T-cell (primary cell): ENCODE data around the gene NPAS3. TPM values are rescaled to one million over a fixed set of nuclear protein-coding genes. Genes with fewer than 3 reads are reported as not detected.

Experiments used
- ATAC-seq, 4 experiments: fragments of 200-7000 bp in 3 of 4; fragments of 150-1000 bp in 1 of 4; cut with Tn5 transposase; replicated peaks in 1 of 4; 1 replicate in 3 of 4; 2 replicates in 1 of 4; pipeline ENCODE4 v1.10.0; 2021; ENCODE audit warnings: moderate library complexity in 3 of 4, mild to moderate bottlenecking in 2 of 4, moderate number of reproducible peaks in 1 of 4
- CTCF ChIA-PET, 2 donors: fragments of 300-600 bp; sonication (Branson Sonifier 250); formaldehyde crosslinking; loops; one replicate each; lab custom pipeline; 2022; ENCODE audit warnings: antibody characterized with exemption in 2 of 2; lab: Charles Lee
- POLR2A ChIA-PET, 2 donors: fragments of 300-600 bp; sonication (Branson Sonifier 250); formaldehyde crosslinking; loops; one replicate each; lab custom pipeline; 2022; ENCODE audit warnings: antibody characterized with exemption in 2 of 2; lab: Charles Lee
- DNase-seq, 35 experiments: peaks; one replicate each; pipeline versions ENCODE4 v3.0.0 to v3.0.0-alpha.2; 2013 to 2023
- H3K27ac ChIP-seq: one replicate; pipeline ENCODE4 v1.5.1; 2013; ENCODE audit warnings: low read length
- H3K27me3 ChIP-seq, 2 experiments: replicated peaks in 1 of 2; 1 replicate in 1 of 2; 2 replicates in 1 of 2; pipeline versions ENCODE4 v1.6.1 to v1.7.0; 2013; ENCODE audit warnings: low read length in 1 of 2, mixed read lengths in 1 of 2; ENCODE audit not compliant: control insufficient read depth in 2 of 2, insufficient read depth in 2 of 2; ENCODE audit errors: extremely low read depth in 1 of 2
- H3K36me3 ChIP-seq, 2 donors: 1 replicate in 1 of 2; 2 replicates in 1 of 2; pipeline versions ENCODE4 v1.6.1 to v1.7.0; 2013; ENCODE audit warnings: low read length in 1 of 2; ENCODE audit not compliant: control insufficient read depth in 2 of 2, insufficient read depth in 1 of 2; ENCODE audit errors: extremely low read depth in 1 of 2
- H3K4me1 ChIP-seq, 2 experiments: 1 replicate in 1 of 2; 2 replicates in 1 of 2; pipeline versions ENCODE4 v1.6.1 to v1.7.0; 2013; ENCODE audit warnings: low read length in 2 of 2, mixed read lengths in 1 of 2; ENCODE audit not compliant: insufficient read depth in 2 of 2, control insufficient read depth in 1 of 2; ENCODE audit errors: extremely low read depth in 1 of 2
- H3K4me3 ChIP-seq, 2 donors: 1 replicate in 1 of 2; 2 replicates in 1 of 2; pipeline versions ENCODE4 v1.5.1 to v1.7.0; 2013; ENCODE audit warnings: mild to moderate bottlenecking in 2 of 2, low read length in 1 of 2, moderate library complexity in 1 of 2; ENCODE audit not compliant: control insufficient read depth in 1 of 2; ENCODE audit errors: extremely low read depth in 1 of 2
- H3K9me3 ChIP-seq: 2 replicates; pipeline ENCODE4 v1.7.0; 2013
- H3K27ac Mint-ChIP-seq, 2 donors: one replicate each; pipeline ENCODE4 v1.8.0; 2020 to 2021; ENCODE audit warnings: mild to moderate bottlenecking in 2 of 2, mixed read lengths in 2 of 2
- H3K27me3 Mint-ChIP-seq, 2 donors: one replicate each; pipeline ENCODE4 v1.8.0; 2021 to 2022; ENCODE audit warnings: mixed read lengths in 2 of 2
- H3K36me3 Mint-ChIP-seq: one replicate; pipeline ENCODE4 v1.8.0; 2021; ENCODE audit warnings: mixed read lengths
- H3K4me1 Mint-ChIP-seq, 3 donors: one replicate each; pipeline ENCODE4 v1.8.0; 2020 to 2022; ENCODE audit warnings: mixed read lengths in 3 of 3, mild to moderate bottlenecking in 1 of 3
- H3K4me3 Mint-ChIP-seq, 3 donors: one replicate each; pipeline ENCODE4 v1.8.0; 2020 to 2022; ENCODE audit warnings: mild to moderate bottlenecking in 3 of 3, mixed read lengths in 3 of 3, moderate library complexity in 3 of 3
- H3K9me3 Mint-ChIP-seq, 3 donors: one replicate each; pipeline ENCODE4 v1.8.0; 2020 to 2022; ENCODE audit warnings: mixed read lengths in 3 of 3
- WGBS: methylation state at CpG from one replicate; pipeline ENCODE4 v1.1.5; 2013; ENCODE audit warnings: missing lambda C conversion rate; ENCODE audit not compliant: insufficient coverage; 5-methylcytosine and 5-hydroxymethylcytosine counted together
- total RNA-seq, 35 experiments: library from RNA in 6 of 35; stranded (reverse) in 6 of 35; fragments of 120-200 nt in 1 of 35; gene quantifications; one replicate each; pipeline versions ENCODE4 v1.2.1 to v1.2.4 and lab custom pipeline; 2013 to 2026

Gene NPAS3
- total RNA-seq, 5 donors from 2014 or later (not counting 1 experiment from before 2014, with no cell fraction given) = 0.10 TPM; not detected in 4

DNA sequence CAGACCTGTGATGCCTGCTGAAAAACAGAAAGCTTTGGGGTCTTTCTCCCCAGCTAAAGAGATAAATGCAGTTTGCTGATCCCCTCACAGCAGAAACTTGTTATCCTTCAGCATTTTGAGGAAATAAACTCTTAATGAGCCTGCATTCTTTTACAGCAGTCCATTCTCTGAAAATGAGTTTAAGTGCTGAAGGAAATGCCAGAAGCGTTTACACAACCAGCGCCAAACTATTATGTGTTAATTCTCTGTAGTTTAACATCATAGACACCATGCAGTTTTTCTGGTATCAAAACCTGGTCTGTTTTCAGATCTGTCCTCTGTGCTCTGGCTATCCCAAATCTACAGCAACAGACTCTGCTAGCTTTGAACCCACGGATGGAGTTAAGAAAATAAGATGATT lies 291.3 kb downstream of the NPAS3 start:
- no CpG with 5 or more reads among the region's 3 CpGs for WGBS
- CTCF ChIA-PET = no interaction called here
- ATAC-seq = no peak

DNA sequence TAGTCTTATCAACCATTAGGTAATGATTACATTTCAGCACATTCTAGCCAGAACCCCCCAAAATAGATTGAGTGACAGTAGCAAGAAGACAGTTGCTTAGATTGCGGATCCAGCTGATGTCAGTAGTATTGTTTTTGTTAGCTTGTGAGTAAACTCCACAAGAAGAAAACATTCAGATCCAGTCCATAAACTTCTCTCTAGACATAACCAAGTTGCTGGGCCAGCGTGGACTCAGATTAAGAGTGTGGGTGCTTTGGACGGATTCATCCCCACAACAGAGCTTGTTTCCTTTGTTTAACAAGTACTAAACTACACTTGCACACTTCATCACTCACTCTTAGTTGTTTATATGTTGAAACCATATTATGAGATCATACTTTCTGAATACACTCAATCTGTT lies 293.4 kb downstream of the NPAS3 start:
- H3K9me3 Mint-ChIP-seq = peaks cover 0 to 4% (median 4%) of the 10 kb centered on the region in 3 donors
- Histone ChIP-seq H3K36me3 (no peaks in the 10 kb centered on the region), H3K27ac (no peak overlapping the region), H3K4me3 (no peak overlapping the region), H3K9me3 (no peaks in the 10 kb centered on the region), H3K4me1 (no peaks in the 10 kb centered on the region), H3K27me3 (no peaks in the 10 kb centered on the region)
- CTCF ChIA-PET = no interaction called here
- DNase-seq = no peak
- no peak for ATAC-seq
- H3K4me1 Mint-ChIP-seq = no peaks in the 10 kb centered on the region
- H3K4me3 Mint-ChIP-seq = no peak overlapping the region
- H3K27me3 Mint-ChIP-seq = no peaks in the 10 kb centered on the region
- no CpG with 5 or more reads among the region's 3 CpGs for WGBS
- POLR2A ChIA-PET = no interaction called here
- no peak overlapping the region for H3K27ac Mint-ChIP-seq
- H3K36me3 Mint-ChIP-seq = no peaks in the 10 kb centered on the region

More for the DNA sequence above, 291.3 kb downstream of the NPAS3 start:
- no peaks in the 10 kb centered on the region for H3K27me3 ChIP-seq
- no peak for DNase-seq
- H3K27ac ChIP-seq = no peak overlapping the region
- no peaks in the 10 kb centered on the region for H3K4me1 ChIP-seq
- H3K9me3 ChIP-seq = no peaks in the 10 kb centered on the region
- Mint-ChIP-seq H3K36me3 (no peaks in the 10 kb centered on the region), H3K4me1 (no peaks in the 10 kb centered on the region), H3K9me3 (peaks cover 0 to 4% (median under 1%) of the 10 kb centered on the region in 3 donors), H3K27me3 (no peaks in the 10 kb centered on the region), H3K27ac (no peak overlapping the region), H3K4me3 (no peak overlapping the region)
- H3K36me3 ChIP-seq = no peaks in the 10 kb centered on the region
- POLR2A ChIA-PET = no interaction called here
- no peak overlapping the region for H3K4me3 ChIP-seq

- no peaks in the 10 kb centered on the region for H3K4me1 Mint-ChIP-seq
- H3K36me3 Mint-ChIP-seq = no peaks in the 10 kb centered on the region
- Histone ChIP-seq H3K27ac (no peak overlapping the region), H3K4me3 (no peak overlapping the region), H3K36me3 (no peaks in the 10 kb centered on the region), H3K4me1 (no peaks in the 10 kb centered on the region), H3K9me3 (no peaks in the 10 kb centered on the region), H3K27me3 (no peaks in the 10 kb centered on the region)
- ATAC-seq (no peak), DNase-seq (no peak)
- H3K9me3 Mint-ChIP-seq = peaks cover 0 to 4% (median 2%) of the 10 kb centered on the region in 3 donors
- no peak overlapping the region for H3K27ac Mint-ChIP-seq
- ChIA-PET POLR2A (no interaction called here), CTCF (no interaction called here)
- no peak overlapping the region for H3K4me3 Mint-ChIP-seq
- WGBS = no CpG with 5 or more reads among the region's 4 CpGs
- no peaks in the 10 kb centered on the region for H3K27me3 Mint-ChIP-seq
Observed at GRCh38 chr14:33237115-33237740, 298.5 kb downstream of the NPAS3 start.

DNA sequence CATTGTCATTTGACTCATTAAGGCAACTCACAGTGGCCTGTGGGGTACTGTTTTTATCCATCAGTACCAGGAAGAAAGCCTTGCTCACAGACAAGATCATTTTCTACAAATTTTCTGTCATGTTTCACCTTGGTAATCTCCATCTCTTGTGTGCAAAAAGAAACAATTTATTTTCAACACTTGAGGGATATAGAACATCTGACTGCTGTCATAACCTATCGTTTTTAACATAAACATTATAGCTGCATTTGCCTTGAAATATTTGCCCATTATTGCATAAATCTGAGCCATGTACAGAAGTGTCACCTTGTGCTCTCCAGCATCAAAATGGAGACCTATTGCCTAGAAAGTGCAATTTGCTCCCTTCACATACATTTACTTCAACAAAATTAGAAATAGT lies 300.8 kb downstream of the NPAS3 start:
- H3K4me3 Mint-ChIP-seq = no peak overlapping the region
- CTCF ChIA-PET = no interaction called here
- ATAC-seq (no peak), DNase-seq (no peak)
- H3K27ac Mint-ChIP-seq = no peak overlapping the region
- H3K9me3 ChIP-seq = no peaks in the 10 kb centered on the region
- H3K36me3 Mint-ChIP-seq = no peaks in the 10 kb centered on the region
- no peak overlapping the region for H3K27ac ChIP-seq
- 100% methylated on average over 1 of the region's 1 CpG for WGBS
- H3K4me3 ChIP-seq = no peak overlapping the region
- H3K27me3 ChIP-seq = no peaks in the 10 kb centered on the region
- no peaks in the 10 kb centered on the region for H3K27me3 Mint-ChIP-seq
- H3K36me3 ChIP-seq = no peaks in the 10 kb centered on the region
- H3K4me1 Mint-ChIP-seq = no peaks in the 10 kb centered on the region
- peaks cover 0 to 4% (median 2%) of the 10 kb centered on the region in 3 donors for H3K9me3 Mint-ChIP-seq
- POLR2A ChIA-PET = no interaction called here
- H3K4me1 ChIP-seq = no peaks in the 10 kb centered on the region

- Mint-ChIP-seq H3K4me1 (no peaks in the 10 kb centered on the region), H3K9me3 (peaks cover 0 to 2% (median 0%) of the 10 kb centered on the region in 3 donors), H3K27ac (no peak overlapping the region), H3K4me3 (no peak overlapping the region), H3K36me3 (no peaks in the 10 kb centered on the region), H3K27me3 (no peaks in the 10 kb centered on the region)
- ATAC-seq = no peak
- Histone ChIP-seq H3K4me3 (no peak overlapping the region), H3K36me3 (no peaks in the 10 kb centered on the region), H3K27me3 (no peaks in the 10 kb centered on the region), H3K27ac (no peak overlapping the region), H3K4me1 (no peaks in the 10 kb centered on the region), H3K9me3 (no peaks in the 10 kb centered on the region)
- DNase-seq = no peak
- CTCF ChIA-PET = no interaction called here
- WGBS = no CpG with 5 or more reads among the region's 2 CpGs
- POLR2A ChIA-PET = no interaction called here
Observed at GRCh38 chr14:33240466-33240865, 301.8 kb downstream of the NPAS3 start.

DNA sequence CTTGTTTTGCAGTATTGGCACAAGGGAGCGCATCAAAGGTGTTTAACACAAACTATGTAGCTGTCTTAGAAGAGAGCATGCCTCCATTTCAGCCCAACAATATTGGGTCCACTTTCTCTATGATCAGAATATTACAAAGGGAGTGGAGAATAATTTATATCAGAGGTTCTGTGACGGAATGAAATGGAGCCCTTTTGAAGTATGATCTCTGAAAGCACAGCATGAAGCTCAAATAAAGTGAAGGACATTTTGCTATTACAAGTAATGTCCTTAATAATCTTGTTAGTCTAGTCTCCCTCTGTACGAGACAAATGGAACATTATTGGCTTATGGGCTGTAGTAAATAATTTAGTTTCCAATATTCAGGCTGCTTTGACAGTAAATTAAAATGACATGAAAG lies 302.7 kb downstream of the NPAS3 start:
- H3K9me3 Mint-ChIP-seq = peaks cover 0 to 2% (median 0%) of the 10 kb centered on the region in 3 donors
- CTCF ChIA-PET = no interaction called here
- H3K4me3 ChIP-seq = no peak overlapping the region
- H3K27ac Mint-ChIP-seq = no peak overlapping the region
- POLR2A ChIA-PET = no interaction called here
- no peaks in the 10 kb centered on the region for H3K9me3 ChIP-seq
- no CpG with 5 or more reads among the region's 3 CpGs for WGBS
- no peaks in the 10 kb centered on the region for H3K27me3 Mint-ChIP-seq
- H3K36me3 ChIP-seq = no peaks in the 10 kb centered on the region
- no peak for DNase-seq
- no peak for ATAC-seq
- H3K27ac ChIP-seq = no peak overlapping the region
- no peaks in the 10 kb centered on the region for H3K4me1 ChIP-seq
- H3K27me3 ChIP-seq = no peaks in the 10 kb centered on the region
- H3K4me3 Mint-ChIP-seq = no peak overlapping the region
- no peaks in the 10 kb centered on the region for H3K36me3 Mint-ChIP-seq
- H3K4me1 Mint-ChIP-seq = no peaks in the 10 kb centered on the region
